Fibroblast of skin of abdomen (primary cell): Measurements from ENCODE around the gene C19orf38.
"Not testable (repeated sequence)": the region's sequence is repeated elsewhere in the genome, so short reads cannot be mapped to it uniquely, and the experiment has no call there.

Source experiments
- DNase-seq: peaks from one replicate; pipeline ENCODE4 v3.0.0-alpha.2; 2013

The C19orf38 gene

DNA sequence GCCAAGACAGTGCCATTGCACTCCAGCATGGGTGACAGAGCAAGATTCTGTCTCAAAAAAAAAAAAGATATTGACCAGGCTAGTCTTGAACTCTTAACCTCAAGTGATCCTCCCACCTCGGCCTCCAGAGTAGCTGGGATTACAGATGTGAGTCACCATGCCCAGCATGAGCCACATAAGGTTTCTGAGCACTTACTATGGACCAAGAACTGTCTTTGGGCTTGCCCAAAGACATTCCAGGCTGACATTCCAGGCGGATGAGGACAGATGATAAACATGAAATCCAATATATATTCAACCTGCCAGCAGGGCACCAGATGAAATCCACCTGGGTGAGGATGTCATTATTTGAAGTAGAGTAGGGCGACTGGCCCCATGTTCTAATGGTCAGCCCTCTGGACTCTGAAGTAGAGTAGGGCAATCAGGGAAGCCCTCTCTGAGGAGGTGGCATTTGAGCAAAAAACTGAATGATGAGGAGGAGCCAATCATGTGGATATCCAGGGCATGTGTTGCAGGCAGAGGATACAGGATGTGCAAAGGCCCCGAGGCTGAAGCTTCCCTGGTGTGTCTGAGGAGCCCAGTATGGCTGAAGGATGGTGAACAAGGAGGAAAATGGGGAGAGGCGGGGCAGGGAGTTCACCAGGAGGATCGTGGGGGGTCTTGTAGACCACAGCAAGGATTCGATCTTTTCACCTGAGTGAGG is 4.0 kb downstream of the C19orf38 start:
- peak; percentile 59 for DNase-seq

DNA sequence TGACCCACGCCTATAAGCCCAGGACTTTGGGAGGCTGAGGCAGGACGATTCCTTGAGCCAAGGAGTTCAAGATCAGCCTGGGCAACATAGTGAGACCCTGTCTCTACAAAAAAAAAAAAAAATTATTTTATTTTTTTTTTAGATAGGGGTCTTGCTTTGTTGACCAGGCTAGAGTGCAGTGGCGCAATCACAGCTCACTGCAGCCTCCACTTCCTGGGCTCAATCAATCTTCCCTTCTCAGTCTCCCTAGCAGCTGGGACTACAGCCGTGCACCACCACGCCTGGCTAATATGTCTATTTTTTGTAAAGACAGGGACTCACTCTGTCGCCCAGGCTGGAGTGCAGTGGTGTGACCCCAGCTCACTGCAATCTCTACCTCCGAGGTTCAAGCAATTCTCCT is 4.7 kb downstream of the C19orf38 start:
- DNase-seq = no peak

DNA sequence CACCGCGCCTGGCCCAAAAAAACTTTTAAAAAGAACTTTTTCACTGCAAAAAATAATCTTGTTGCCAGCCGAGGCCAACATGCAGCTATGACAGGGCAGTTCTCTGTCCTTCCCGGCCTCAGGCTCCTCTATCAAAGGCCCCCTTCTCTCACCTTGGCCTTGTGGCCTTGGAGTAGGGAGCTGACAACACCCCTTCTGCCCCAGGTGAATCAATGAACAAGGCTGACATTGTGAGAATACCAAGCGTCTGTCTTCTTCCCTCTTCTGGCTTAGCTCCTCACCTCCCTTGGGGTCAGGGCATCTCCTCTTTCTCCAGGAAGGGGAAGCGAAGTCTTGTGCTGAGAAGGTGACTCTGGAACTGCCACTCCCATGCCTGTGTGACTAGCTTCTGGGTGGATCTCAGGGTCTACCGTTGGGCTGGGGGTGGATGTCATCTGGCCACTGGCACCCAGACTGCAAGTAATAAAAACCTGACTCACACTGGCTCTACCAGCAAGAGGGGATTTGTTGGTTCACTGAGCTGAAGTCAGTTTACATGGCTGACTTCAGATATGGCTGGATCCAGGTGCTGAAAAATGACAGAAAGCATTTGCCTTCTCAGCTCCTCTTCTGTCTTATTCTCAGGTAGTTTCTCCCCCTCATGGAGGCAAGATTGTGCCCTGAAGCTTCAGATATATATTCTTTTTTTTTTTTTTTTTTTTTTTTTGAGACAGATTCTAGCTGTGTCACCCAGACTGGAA is 6.3 kb downstream of the C19orf38 start:
- DNase-seq = no peak

DNA sequence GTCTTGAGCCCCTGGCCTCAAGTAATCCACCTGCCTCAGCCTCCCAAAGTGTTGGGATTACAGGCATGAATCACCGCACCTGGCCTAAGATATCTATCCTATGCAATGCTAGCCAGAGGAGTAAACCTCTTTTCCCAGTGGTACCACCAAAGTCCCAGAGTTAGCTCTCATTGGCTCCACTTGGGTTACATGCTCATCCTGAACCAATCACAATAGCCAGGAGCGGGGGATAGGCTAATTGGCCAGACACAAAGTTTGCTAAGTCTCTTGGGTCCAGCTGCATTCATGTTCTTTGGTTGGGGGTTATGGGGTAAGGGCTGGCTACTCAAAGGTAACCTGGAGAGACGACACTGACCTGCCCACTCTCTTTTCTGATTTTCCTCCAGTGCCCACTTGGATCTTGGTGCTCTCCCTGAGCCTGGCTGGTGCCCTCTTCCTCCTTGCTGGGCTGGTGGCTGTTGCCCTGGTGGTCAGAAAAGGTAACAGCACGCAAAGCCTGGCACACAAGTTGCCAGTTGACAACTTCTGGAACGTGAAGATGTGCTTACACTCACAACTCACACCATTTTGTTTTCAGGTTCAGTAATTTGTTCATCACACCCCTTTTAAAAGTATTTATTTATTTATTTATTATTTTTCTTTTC is 7.8 kb downstream of the C19orf38 start:
- no peak for DNase-seq

DNA sequence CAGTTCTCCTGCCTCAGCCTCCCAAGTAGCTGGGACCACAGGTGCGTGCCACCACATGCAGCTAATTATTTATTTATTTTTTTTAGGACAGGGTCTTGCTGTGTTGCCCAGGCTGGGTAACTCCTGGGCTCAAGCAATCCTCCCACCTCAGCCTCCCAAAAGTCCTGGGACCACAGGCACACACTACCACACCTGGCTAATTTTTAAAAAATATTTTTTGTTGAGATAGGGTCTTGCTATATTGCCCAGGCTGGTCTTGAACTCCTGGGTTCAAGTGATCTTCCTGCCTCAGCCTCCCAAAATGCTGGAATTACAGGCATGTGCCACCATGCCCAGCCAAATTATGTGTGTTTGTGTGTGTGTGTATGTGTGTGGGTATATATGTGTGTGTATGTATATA is 8.7 kb downstream of the C19orf38 start:
- DNase-seq = not testable (repeated sequence)

DNA sequence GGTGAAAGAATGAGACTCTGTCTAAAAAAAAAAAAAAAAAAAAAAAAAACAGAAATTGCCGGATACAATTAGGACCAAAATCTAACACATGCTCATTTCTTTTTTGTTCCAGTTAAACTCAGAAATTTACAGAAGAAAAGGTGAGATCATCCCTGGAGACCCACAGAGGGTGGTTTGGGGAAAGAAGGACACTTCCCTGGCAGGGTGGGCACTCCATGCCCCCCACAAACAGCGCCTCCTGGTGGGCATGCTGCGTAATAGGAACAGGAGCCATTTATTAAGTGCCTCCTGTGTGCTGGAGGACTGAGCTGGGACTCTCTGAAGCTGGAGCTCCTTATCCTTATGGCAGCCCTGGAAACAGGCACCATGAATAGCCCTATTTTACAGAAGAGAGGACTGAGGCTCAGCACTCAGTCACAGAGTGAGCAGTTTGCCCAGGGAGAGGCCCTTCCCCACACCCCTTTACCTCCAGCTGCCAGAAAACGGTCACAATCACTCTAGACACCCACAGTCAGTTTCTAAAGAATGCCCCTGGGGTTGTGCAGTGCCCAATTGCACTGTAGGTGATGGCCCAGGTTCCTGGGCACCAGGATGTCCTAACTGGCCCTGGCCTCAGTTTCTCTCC is 10.1 kb downstream of the C19orf38 start:
- no peak for DNase-seq

DNA sequence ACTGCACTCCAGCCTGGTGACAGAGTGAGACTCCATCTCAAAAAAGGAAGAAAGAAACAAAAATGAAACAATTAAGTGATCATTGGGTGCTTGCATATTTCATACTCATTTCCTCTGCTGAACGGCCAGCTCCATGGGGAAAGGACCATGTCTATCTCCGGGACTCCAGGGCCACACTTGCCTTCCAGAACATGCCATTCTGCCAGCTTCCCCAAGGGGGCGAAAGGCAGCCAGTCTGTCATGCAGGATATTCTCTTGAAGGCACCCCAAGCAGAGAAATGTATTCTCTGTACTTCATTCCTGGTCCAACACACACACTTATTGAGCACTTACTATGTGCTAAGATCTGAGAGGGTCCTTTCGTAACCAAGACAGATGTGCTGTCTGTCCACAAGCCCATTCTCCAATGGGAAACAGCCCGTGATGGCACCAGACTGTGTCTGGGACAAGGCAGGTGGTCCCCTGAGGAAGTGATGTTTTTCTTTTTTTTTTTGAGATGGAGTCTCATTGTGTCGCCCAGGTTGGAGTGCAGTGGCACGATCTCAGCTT is 13.0 kb downstream of the C19orf38 start:
- peak; percentile 22 for DNase-seq

DNA sequence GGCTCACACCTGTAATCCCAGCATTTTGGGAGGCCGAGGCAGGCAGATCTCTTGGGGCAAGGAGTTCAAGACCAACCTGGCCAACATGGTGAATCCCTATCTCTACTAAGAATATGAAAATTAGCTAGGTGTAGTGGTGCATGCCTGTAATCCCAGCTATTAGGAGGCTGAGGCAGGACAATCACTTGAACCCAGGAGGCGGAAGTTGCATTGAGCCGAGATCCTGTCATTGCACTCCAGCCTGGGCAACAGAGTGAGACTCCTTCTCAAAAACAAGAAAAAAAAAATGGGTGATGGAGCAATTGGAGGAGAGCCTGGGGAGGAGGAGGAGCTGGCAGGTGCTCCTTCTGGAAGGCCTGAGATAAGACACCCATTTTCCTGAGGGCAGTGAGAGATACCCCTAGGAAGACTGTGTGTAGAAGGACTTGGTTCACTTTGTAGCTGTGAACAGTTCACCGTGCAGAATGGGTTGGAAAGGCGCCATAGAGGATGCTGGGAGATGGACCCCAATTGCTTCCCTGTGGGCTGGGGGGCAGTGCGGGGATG is 14.4 kb downstream of the C19orf38 start:
- no peak for DNase-seq

DNA sequence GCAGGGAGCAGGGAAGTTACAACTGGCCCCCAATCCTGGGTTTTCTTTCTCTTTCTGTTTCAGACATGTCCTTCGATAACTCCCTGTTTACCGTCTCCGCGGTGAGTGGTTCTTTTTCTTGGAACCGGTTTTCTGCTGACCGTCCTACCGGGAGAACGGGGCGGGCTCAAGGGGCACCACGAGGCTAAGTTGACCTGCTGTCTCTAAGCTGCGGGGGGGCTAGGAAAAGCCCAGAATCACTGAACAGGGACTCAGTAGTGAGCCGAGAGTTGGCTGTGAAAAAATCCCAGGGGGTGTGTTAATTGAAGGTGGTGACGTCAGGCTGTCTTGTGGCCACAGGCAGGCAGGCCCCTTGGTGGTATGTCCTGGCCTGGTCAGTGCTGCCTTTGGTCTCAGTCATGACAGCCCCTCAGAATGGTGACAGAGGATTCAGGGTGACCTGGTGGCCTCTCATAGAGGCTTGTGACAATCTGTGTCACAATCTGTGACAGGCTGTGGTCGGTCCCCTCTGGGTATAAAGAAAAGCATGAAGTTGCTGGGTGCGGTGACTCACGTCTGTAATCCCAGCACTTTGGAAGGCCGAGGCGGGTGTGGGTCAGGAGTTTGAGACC is 15.0 kb downstream of the C19orf38 start:
- peak; percentile 18 for DNase-seq

DNA sequence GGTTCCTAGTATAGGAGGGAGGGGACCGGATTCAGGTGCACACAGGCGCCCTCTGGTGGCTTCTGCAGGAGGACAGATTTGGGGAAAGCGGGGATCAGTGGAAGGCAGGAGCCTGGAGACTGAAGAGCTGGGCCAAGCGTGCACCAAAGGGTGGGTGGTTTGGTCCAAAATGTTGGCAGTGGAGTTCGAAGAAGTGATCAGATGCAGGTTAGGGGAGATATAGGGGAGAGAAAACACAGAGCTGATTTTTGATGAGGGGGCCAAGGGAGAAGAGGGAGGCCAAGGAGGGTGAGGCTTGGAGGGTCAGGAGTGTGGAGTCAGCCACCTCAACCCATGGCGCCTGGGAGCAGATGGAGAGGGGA is 16.3 kb downstream of the C19orf38 start:
- peak; percentile 69 for DNase-seq

DNA sequence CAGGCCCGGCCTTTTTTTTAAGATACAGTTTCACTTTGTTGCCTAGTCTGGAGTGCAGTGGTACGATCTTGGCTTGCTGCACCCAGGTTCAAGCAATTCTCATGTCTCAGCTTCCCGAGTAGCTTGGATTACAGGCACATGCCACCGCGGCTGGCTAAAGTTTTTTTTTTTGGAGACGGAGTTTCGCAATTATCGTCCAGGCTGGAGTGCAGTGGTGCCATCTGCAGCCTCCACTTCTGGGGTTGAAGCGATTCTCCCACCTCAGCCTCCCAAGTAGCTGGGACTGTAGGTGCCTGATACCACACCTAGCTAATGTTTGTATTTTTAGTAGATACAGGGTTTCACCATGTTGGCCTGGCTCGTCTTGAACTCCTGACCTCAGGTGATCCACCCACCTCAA is 18.3 kb downstream of the C19orf38 start:
- no peak for DNase-seq

DNA sequence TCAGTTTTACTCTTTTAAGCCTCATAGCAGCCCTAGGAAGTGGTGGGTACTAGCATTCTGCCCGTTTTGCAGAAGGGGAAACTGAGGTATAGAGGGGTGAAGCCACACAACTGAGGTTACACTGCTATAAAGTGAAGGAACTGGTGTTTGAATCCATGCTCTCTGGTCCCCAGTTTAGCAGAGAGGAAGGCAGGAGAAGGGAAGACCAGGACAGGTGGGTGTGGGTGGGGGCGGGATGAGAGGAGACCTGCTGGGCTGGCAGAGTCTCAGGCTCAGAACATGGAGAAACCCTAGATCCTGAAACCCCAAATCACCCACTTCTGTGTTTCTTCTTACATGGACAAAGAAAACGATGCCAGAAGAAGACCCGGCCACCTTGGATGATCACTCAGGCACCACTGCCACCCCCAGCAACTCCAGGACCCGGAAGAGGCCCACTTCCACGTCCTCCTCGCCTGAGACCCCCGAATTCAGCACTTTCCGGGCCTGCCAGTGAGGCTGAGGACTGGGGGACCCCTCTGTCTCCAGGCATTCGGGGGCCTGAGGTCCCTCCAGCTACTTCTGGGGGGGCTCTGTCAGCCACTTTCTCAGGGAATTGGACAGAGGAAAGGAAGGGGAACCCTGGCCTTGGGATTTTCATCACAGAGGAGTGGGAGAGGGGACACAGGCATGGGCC is 20.8 kb downstream of the C19orf38 start:
- no peak for DNase-seq

DNA sequence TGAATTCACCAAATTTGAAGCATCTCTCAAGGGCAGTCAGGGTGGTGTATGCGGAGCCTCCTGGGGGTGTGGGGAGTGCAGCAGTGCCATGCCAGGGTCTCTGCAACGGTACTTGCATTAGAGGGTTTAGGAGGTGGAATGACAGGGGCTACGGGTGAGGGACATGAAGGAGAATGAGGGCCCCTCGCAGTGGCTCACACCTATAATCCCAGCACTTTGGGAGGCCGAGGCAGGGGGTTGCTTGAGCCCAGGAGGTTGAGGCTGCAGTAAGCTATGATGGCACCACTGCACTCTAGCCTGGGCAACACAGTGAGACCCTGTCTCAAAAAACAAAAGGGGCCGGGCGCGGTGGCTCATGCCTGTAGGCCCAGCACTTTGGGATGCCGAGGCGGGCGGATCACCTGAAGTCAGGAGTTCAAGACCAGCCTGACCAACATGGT is 21.7 kb downstream of the C19orf38 start:
- DNase-seq = not testable (repeated sequence)

DNA sequence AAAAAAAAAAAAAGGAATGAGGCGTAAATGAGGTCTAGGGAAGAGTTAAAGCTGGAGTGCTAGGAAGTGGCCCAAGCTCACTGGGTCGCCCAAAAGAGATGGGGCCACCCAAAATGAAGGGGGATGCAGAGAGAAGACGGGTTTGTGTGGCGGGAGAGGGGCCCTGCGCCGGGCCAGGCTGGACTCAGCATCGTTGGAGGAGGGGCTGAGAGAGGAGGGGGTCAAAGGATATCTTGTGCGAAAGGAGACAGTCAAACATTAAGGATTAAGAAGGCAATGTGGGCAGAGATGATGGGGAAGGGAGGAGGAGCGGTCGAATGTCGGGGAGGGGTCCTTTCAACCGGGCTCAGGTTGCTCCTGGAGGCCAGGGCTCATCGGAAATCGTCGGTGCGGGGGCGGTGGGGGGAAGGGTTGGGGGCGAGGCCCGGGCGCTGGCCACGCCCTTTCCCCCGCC is 22.3 kb downstream of the C19orf38 start:
- DNase-seq = no peak

DNA sequence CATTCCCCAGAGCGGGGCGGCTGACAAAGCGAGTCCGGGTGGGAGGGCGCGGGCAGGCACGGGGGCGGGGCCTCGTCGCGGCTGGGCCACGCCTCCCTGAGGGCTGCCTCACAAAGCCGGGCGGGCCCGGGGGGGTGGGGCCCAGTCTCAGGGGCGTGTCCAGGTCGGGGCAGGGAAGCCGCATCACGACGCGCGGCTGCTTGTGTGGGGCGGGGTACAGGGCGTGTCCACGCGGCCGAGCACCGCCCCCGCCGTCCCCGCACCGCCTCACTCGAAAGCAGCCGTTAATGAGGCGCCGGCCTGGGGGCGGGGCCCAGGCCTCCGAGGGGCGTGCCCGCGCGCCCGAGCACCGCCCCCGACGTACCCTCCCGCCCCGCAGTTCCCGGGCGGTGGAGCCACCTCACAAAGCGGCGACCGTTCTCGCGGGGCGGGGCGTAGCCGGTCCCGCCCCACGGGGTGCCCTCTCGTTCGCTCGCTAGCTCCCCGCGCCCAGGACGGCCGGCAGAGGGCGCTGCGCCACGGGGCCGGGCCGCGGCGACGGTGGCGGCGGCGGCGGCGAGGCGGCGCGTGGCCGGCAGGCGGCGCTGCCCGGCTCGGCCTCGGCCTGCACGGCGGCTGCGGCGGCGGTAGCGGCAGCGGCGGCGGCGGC is 22.9 kb downstream of the C19orf38 start, which contains the start of gene CARM1:
CARM1 (plus strand) TSS at position 599 of the 649 bp plus-strand sequence. CDS start 150 bp downstream, outside the sequence.
- peak; percentile 98 for DNase-seq

DNA sequence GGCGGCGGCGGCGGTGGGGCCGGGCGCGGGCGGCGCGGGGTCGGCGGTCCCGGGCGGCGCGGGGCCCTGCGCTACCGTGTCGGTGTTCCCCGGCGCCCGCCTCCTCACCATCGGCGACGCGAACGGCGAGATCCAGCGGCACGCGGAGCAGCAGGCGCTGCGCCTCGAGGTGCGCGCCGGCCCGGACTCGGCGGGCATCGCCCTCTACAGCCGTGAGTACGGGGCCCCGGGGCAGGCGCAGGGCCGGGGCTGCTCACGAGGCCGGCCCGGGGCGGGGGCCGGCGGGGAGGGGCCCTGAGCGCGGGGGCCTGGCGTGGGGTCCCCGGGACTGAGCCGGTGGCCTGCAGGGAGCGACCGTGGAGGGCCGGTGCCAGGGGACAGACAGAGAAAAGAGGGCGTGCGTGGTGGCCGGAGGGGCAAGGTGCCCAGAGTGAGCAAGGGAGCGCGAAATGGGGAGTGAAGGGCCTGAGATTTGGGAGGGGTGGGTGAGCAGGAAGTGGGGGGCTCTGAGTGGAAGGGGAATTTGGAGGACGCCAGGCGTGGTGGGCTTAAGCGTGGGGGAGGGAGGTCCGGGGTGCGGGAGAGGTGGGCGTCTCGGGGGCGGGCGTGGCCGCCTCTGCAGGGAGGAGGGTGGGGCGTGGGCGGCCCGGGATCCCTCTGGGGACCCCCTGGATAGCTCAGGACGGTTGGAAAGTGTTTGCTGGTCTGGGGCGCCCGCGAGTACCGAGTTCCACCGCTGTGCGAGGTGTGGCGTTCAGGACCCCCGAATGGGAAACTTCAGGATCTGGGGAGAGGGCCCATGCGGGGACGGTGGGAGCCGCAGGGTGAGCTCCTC is 23.7 kb downstream of the C19orf38 start:
- peak; percentile 20 for DNase-seq

DNA sequence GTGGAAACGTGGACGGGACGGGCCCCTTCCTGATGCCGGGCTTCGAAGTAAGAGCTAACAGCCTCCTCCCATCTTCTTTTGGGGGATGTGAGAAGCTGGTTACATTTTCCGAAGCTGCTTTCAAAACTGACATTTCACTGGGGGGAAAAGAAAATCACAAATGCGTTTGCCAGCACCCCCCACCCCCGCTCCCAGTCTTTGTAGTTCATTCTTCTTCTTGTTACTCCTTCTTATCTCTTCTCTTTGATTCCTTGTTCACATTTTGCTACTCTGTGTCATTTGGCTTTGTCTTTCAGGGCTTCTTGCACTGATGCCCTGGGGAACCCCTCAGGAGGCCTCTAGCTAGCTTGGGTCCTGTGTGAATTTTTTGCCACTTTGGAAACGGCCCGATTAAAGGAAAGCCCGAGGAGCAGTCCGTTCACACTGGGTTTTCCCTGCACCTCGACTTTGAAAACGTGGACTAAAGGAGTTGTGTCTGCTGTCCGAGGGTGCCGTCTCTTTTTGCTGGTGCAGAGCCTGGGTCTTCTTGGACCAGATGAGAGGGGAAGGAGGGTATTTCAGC is 24.4 kb downstream of the C19orf38 start:
- DNase-seq = no peak

DNA sequence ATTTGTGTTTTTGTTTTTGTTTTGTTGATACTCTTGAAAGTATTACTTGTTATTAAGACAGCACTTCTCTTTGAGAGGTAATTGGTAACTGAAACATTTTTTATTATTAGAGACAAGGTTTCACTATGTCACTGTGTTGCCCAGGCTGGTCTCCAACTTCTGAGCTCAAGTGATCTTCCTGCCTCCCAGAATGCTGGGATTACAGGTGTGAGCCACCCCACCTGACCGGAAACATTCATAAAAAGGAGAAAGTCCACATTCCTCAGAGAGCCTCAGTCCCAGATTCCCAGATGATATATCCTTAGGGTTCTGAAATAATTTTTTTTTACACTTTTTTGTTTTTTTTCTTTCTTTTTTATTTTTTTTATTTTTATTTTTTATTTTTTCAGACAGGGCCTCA is 25.8 kb downstream of the C19orf38 start:
- no peak for DNase-seq

DNA sequence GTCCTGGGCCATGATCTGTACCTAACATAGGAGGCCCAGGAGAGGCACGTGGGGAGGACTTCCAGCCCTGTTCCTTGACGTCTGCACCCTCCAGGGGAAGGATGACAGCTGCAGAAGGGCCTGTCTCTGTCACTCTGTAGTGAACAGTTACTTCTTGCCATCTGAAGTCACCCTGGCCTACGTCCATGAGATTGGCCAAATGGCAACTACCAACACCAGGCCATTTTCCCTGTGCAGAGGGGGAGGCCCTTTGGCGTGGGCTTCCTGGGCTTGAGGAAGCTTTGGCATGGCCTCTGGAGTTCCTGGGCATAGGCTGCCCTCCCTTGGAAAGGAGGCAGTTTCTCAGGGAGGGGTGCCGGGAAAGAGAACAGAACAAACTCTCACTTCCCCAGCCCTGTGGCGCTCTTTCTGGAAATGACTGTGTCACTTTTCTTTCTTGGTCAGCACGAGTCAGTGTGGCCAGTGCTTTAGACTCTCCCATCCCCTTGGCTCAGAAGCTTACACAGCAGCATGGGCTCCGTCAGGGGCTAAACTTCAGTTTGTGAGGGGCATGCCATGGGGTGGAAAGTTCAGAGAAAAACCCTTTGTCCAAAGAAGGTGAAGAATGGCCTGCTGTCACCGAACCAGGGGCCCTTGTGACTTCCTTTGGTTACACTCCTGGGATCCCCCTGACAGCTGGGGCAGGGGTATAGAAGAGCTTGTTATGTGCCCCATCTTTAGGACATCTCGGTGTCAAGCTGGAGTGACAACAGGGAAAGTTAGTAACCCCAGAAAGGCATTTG is 28.4 kb downstream of the C19orf38 start:
- DNase-seq = no peak
